WTC11 (cell line): ENCODE measurements around the gene CLASP1. TPM values are rescaled to one million over a fixed set of nuclear protein-coding genes. Genes with fewer than 3 reads are reported as not detected.

Experiments used
- ATAC-seq: fragments of 200-7000 bp; cut with Tn5 transposase; 2 replicates; pipeline ENCODE4 v1.10.0; 2021; ENCODE audit warnings: mild to moderate bottlenecking, moderate library complexity
- CTCF ChIA-PET: fragments of 300-600 bp; sonication (Branson Sonifier 250); formaldehyde crosslinking; loops from one replicate; lab custom pipeline; 2021; ENCODE audit warnings: antibody characterized with exemption; lab: Charles Lee
- POLR2A ChIA-PET: fragments of 350-600 bp; sonication (Branson Sonifier 250); formaldehyde crosslinking; loops from one replicate; lab custom pipeline; 2021; ENCODE audit warnings: antibody characterized with exemption; lab: Charles Lee
- DNase-seq: peaks from one replicate; pipeline ENCODE4 v3.0.0; 2021; ENCODE audit warnings: low spot score
- H3K27ac Mint-ChIP-seq: 2 replicates; pipeline ENCODE4 v1.8.0; 2021; ENCODE audit warnings: mixed read lengths
- H3K27me3 Mint-ChIP-seq: 2 replicates; pipeline ENCODE4 v1.8.0; 2021; ENCODE audit warnings: low read depth, mild to moderate bottlenecking, moderate library complexity, mixed read lengths
- H3K36me3 Mint-ChIP-seq: 2 replicates; pipeline ENCODE4 v1.8.0; 2021; ENCODE audit warnings: mixed read lengths
- H3K4me1 Mint-ChIP-seq: 2 replicates; pipeline ENCODE4 v1.8.0; 2022; ENCODE audit warnings: mixed read lengths
- H3K4me3 Mint-ChIP-seq: 2 replicates; pipeline ENCODE4 v1.8.0; 2021; ENCODE audit warnings: mild to moderate bottlenecking, moderate library complexity, mixed read lengths
- H3K9me3 Mint-ChIP-seq: 2 replicates; pipeline ENCODE4 v1.8.0; 2021; ENCODE audit warnings: mixed read lengths
- CREM ChIP-seq: sonication (generic); formaldehyde crosslinking; IDR thresholded peaks from 2 replicates; pipeline ENCODE4 v1.8.1; 2022; ENCODE audit warnings: mild to moderate bottlenecking, missing genetic modification reagents, moderate library complexity
- GABPB1 ChIP-seq: sonication (generic); formaldehyde crosslinking; IDR thresholded peaks from 2 replicates; pipeline ENCODE4 v1.8.1; 2023; ENCODE audit warnings: mild to moderate bottlenecking, missing genetic modification reagents
- GRHL2 ChIP-seq: fragments of 250-450 bp; sonication (Bioruptor Pico); IDR thresholded peaks from 2 replicates; pipeline ENCODE4 v1.8.0; 2022; ENCODE audit warnings: mild to moderate bottlenecking, moderate library complexity; ENCODE audit not compliant: insufficient replicate concordance, severe bottlenecking
- MYBL2 ChIP-seq: sonication (generic); formaldehyde crosslinking; IDR thresholded peaks from 2 replicates; pipeline ENCODE4 v1.8.1; 2023; ENCODE audit warnings: mild to moderate bottlenecking, moderate library complexity, missing genetic modification reagents
- NFATC4 ChIP-seq: fragments of 250-450 bp; sonication (Bioruptor Pico); IDR thresholded peaks from 2 replicates; pipeline ENCODE4 v1.9.0; 2021; ENCODE audit warnings: mild to moderate bottlenecking
- NFYB ChIP-seq: sonication (generic); formaldehyde crosslinking; conservative IDR thresholded peaks from 2 replicates; pipeline ENCODE4 v1.8.0; 2022; ENCODE audit warnings: low read depth, missing genetic modification reagents
- TCF7 ChIP-seq: sonication (generic); formaldehyde crosslinking; IDR thresholded peaks from 2 replicates; pipeline ENCODE4 v1.8.0; 2022; ENCODE audit warnings: mild to moderate bottlenecking, low read depth, missing genetic modification reagents, moderate library complexity
- TP53 ChIP-seq: sonication (generic); formaldehyde crosslinking; IDR thresholded peaks from 2 replicates; pipeline ENCODE4 v1.8.1; 2023; ENCODE audit warnings: mild to moderate bottlenecking, missing genetic modification reagents
- ZNF396 ChIP-seq: fragments of 250-450 bp; sonication (Bioruptor Pico); IDR thresholded peaks from 2 replicates; pipeline ENCODE4 v1.8.0; 2021; ENCODE audit warnings: mild to moderate bottlenecking, moderate library complexity, borderline replicate concordance
- ZNF671 ChIP-seq: fragments of 250-450 bp; sonication (Bioruptor Pico); IDR thresholded peaks from 2 replicates; pipeline ENCODE4 v1.8.0; 2021; ENCODE audit warnings: mild to moderate bottlenecking
- total RNA-seq: library from RNA; stranded (reverse); gene quantifications from 3 replicates; pipeline ENCODE4 v1.2.3, GENCODE V29; 2021
- TF ChIP-seq, protein P1 (sequence below): sonication (generic); formaldehyde crosslinking; IDR thresholded peaks from 2 replicates; pipeline ENCODE4 v1.8.0; 2023; ENCODE audit warnings: missing genetic modification reagents, mild to moderate bottlenecking, borderline replicate concordance
- TF ChIP-seq, protein P2 (sequence below): sonication (generic); formaldehyde crosslinking; IDR thresholded peaks from 2 replicates; pipeline ENCODE4 v1.8.0; 2022; ENCODE audit warnings: mild to moderate bottlenecking, missing genetic modification reagents
- TF ChIP-seq, protein P3 (sequence below): sonication (generic); formaldehyde crosslinking; conservative IDR thresholded peaks from 2 replicates; pipeline ENCODE4 v1.8.1; 2023; ENCODE audit warnings: mild to moderate bottlenecking, low read depth, missing genetic modification reagents, moderate library complexity
- TF ChIP-seq, protein P4 (sequence below): fragments of 250-450 bp; sonication (Bioruptor Pico); IDR thresholded peaks from 2 replicates; pipeline ENCODE4 v1.9.0; 2021; ENCODE audit warnings: mild to moderate bottlenecking
- TF ChIP-seq, protein P5 (sequence below): fragments of 250-450 bp; sonication (Bioruptor Pico); IDR thresholded peaks from 2 replicates; pipeline ENCODE4 v1.9.0; 2021; ENCODE audit warnings: mild to moderate bottlenecking
- TF ChIP-seq, protein P6 (sequence below): fragments of 250-450 bp; sonication (Bioruptor Pico); conservative IDR thresholded peaks from 2 replicates; pipeline ENCODE4 v1.9.0; 2021; ENCODE audit warnings: mild to moderate bottlenecking
- TF ChIP-seq, protein P7 (sequence below): fragments of 200-600 bp; IDR thresholded peaks from 2 replicates; pipeline ENCODE4 v1.8.0; 2022; ENCODE audit warnings: antibody characterized with exemption

The CLASP1 gene
- total RNA-seq, 1 experiment from 2014 or later: 50.0 TPM

DNA sequence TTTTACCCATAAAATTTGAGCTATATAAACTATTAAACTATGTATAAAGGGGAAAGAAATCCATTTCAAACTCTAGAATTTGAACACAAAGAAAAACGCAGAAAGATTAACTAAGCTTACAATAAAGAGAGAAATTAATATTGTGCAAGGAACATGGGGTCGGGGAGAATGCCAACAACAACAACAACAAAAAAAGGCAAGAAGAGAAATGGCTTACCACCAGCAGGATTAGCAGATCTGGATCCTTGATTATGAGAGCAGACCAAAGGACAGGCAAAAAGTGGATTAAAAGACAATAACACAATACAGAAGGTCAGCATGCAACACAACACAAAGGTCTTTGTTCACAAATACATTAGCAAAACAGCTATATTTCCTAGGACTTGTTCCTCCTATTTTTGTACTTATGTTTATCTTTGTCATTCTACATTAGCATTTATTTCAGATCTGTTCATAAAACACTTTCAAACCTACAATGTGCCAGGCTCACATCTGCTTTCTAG lies 222.0 kb downstream of the CLASP1 start:
- TF ChIP-seq ZNF396 (no peak), NFYB (CRISPR knock-in tag) (no peak), ZNF671 (CRISPR knock-in tag) (no peak), GABPB1 (CRISPR knock-in tag) (no peak), TCF7 (CRISPR knock-in tag) (no peak), TP53 (no peak), MYBL2 (CRISPR knock-in tag) (no peak), NFATC4 (no peak), GRHL2 (CRISPR knock-in tag) (no peak), CREM (CRISPR knock-in tag) (no peak)
- TF ChIP-seq, protein P1, sequence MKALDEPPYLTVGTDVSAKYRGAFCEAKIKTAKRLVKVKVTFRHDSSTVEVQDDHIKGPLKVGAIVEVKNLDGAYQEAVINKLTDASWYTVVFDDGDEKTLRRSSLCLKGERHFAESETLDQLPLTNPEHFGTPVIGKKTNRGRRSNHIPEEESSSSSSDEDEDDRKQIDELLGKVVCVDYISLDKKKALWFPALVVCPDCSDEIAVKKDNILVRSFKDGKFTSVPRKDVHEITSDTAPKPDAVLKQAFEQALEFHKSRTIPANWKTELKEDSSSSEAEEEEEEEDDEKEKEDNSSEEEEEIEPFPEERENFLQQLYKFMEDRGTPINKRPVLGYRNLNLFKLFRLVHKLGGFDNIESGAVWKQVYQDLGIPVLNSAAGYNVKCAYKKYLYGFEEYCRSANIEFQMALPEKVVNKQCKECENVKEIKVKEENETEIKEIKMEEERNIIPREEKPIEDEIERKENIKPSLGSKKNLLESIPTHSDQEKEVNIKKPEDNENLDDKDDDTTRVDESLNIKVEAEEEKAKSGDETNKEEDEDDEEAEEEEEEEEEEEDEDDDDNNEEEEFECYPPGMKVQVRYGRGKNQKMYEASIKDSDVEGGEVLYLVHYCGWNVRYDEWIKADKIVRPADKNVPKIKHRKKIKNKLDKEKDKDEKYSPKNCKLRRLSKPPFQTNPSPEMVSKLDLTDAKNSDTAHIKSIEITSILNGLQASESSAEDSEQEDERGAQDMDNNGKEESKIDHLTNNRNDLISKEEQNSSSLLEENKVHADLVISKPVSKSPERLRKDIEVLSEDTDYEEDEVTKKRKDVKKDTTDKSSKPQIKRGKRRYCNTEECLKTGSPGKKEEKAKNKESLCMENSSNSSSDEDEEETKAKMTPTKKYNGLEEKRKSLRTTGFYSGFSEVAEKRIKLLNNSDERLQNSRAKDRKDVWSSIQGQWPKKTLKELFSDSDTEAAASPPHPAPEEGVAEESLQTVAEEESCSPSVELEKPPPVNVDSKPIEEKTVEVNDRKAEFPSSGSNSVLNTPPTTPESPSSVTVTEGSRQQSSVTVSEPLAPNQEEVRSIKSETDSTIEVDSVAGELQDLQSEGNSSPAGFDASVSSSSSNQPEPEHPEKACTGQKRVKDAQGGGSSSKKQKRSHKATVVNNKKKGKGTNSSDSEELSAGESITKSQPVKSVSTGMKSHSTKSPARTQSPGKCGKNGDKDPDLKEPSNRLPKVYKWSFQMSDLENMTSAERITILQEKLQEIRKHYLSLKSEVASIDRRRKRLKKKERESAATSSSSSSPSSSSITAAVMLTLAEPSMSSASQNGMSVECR (CRISPR knock-in tag): no peak
- TF ChIP-seq, protein P2, sequence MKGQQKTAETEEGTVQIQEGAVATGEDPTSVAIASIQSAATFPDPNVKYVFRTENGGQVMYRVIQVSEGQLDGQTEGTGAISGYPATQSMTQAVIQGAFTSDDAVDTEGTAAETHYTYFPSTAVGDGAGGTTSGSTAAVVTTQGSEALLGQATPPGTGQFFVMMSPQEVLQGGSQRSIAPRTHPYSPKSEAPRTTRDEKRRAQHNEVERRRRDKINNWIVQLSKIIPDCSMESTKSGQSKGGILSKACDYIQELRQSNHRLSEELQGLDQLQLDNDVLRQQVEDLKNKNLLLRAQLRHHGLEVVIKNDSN (CRISPR knock-in tag): no peak
- TF ChIP-seq, protein P3, sequence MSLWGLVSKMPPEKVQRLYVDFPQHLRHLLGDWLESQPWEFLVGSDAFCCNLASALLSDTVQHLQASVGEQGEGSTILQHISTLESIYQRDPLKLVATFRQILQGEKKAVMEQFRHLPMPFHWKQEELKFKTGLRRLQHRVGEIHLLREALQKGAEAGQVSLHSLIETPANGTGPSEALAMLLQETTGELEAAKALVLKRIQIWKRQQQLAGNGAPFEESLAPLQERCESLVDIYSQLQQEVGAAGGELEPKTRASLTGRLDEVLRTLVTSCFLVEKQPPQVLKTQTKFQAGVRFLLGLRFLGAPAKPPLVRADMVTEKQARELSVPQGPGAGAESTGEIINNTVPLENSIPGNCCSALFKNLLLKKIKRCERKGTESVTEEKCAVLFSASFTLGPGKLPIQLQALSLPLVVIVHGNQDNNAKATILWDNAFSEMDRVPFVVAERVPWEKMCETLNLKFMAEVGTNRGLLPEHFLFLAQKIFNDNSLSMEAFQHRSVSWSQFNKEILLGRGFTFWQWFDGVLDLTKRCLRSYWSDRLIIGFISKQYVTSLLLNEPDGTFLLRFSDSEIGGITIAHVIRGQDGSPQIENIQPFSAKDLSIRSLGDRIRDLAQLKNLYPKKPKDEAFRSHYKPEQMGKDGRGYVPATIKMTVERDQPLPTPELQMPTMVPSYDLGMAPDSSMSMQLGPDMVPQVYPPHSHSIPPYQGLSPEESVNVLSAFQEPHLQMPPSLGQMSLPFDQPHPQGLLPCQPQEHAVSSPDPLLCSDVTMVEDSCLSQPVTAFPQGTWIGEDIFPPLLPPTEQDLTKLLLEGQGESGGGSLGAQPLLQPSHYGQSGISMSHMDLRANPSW: no peak
- TF ChIP-seq, protein P4, sequence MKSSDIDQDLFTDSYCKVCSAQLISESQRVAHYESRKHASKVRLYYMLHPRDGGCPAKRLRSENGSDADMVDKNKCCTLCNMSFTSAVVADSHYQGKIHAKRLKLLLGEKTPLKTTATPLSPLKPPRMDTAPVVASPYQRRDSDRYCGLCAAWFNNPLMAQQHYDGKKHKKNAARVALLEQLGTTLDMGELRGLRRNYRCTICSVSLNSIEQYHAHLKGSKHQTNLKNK: no peak
- TF ChIP-seq, protein P5, sequence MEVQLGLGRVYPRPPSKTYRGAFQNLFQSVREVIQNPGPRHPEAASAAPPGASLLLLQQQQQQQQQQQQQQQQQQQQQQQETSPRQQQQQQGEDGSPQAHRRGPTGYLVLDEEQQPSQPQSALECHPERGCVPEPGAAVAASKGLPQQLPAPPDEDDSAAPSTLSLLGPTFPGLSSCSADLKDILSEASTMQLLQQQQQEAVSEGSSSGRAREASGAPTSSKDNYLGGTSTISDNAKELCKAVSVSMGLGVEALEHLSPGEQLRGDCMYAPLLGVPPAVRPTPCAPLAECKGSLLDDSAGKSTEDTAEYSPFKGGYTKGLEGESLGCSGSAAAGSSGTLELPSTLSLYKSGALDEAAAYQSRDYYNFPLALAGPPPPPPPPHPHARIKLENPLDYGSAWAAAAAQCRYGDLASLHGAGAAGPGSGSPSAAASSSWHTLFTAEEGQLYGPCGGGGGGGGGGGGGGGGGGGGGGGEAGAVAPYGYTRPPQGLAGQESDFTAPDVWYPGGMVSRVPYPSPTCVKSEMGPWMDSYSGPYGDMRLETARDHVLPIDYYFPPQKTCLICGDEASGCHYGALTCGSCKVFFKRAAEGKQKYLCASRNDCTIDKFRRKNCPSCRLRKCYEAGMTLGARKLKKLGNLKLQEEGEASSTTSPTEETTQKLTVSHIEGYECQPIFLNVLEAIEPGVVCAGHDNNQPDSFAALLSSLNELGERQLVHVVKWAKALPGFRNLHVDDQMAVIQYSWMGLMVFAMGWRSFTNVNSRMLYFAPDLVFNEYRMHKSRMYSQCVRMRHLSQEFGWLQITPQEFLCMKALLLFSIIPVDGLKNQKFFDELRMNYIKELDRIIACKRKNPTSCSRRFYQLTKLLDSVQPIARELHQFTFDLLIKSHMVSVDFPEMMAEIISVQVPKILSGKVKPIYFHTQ (CRISPR knock-in tag): no peak
- TF ChIP-seq, protein P6, sequence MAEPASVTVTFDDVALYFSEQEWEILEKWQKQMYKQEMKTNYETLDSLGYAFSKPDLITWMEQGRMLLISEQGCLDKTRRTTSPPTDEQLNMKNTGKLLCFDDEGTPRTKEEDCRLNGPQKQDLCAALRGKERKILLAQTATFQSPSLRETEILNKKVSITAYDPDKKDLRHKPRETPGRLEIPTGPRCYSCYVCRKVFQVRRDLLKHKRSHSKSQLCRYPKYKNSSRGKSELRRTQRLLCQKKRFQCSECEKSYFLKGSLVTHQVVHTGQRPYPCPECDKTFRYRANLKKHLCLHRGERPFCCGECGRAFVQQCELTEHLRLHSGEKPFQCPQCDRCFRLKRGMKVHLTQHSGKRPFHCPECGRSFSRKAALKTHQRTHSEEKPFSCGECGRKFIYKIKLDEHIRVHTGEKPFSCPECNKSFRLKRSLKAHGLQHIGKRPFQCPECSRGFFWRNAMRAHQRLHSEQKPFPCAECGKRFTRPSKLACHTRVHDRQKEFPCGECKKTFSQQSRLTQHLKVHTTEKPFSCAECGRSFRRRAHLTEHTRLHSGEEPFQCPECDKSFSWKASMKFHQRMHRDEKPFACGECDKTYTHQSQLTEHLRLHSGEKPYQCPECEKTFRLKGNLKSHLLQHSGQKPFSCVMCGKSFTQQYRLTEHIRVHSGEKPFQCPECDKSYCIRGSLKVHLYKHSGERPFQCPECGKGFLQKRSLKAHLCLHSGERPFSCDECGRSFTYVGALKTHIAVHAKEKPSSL (CRISPR knock-in tag): no peak
- TF ChIP-seq, protein P7, sequence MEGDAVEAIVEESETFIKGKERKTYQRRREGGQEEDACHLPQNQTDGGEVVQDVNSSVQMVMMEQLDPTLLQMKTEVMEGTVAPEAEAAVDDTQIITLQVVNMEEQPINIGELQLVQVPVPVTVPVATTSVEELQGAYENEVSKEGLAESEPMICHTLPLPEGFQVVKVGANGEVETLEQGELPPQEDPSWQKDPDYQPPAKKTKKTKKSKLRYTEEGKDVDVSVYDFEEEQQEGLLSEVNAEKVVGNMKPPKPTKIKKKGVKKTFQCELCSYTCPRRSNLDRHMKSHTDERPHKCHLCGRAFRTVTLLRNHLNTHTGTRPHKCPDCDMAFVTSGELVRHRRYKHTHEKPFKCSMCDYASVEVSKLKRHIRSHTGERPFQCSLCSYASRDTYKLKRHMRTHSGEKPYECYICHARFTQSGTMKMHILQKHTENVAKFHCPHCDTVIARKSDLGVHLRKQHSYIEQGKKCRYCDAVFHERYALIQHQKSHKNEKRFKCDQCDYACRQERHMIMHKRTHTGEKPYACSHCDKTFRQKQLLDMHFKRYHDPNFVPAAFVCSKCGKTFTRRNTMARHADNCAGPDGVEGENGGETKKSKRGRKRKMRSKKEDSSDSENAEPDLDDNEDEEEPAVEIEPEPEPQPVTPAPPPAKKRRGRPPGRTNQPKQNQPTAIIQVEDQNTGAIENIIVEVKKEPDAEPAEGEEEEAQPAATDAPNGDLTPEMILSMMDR: no peak
- peaks cover 26% of the 10 kb centered on the region for H3K36me3 Mint-ChIP-seq
- no peak overlapping the region for H3K27ac Mint-ChIP-seq
- ATAC-seq (no peak), DNase-seq (no peak)
- no peaks in the 10 kb centered on the region for H3K4me1 Mint-ChIP-seq
- ChIA-PET CTCF (interaction anchor here (1.3 kb wide), 1 partner anchor 24 kb away, joined by 3 read pairs; no protein-coding TSS in a partner anchor), POLR2A (no interaction called here)
- H3K9me3 Mint-ChIP-seq: no peaks in the 10 kb centered on the region
- H3K27me3 Mint-ChIP-seq: no peaks in the 10 kb centered on the region
- H3K4me3 Mint-ChIP-seq: no peak overlapping the region
